GM21367 (cell line): ENCODE measurements around the gene CASP7.

Experiments
- ATAC-seq: cut with Tn5 transposase; IDR thresholded peaks from one replicate; pipeline ENCODE4 v1.9.1; 2021; ENCODE audit not compliant: unreplicated experiment

Gene CASP7

DNA sequence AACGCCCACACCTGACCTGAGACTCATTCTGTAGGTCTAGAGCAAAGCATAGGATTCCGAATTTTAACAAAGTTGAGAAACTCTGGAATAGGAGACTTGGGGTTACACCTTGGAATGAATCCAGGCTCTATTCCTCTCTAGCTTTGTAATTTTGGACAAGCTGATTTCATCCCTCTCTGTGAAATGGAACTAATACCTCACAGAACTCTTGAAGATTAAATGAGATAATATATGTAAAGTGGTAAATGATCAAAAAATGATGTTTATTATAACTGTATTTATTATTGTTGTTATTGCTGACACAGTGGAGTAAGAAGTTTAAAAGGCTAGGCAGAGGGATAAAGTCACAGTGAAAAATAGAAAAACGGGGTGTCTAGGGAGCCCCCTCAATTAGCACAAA lies 32.3 kb downstream of the CASP7 start:
- ATAC-seq: no peak

DNA sequence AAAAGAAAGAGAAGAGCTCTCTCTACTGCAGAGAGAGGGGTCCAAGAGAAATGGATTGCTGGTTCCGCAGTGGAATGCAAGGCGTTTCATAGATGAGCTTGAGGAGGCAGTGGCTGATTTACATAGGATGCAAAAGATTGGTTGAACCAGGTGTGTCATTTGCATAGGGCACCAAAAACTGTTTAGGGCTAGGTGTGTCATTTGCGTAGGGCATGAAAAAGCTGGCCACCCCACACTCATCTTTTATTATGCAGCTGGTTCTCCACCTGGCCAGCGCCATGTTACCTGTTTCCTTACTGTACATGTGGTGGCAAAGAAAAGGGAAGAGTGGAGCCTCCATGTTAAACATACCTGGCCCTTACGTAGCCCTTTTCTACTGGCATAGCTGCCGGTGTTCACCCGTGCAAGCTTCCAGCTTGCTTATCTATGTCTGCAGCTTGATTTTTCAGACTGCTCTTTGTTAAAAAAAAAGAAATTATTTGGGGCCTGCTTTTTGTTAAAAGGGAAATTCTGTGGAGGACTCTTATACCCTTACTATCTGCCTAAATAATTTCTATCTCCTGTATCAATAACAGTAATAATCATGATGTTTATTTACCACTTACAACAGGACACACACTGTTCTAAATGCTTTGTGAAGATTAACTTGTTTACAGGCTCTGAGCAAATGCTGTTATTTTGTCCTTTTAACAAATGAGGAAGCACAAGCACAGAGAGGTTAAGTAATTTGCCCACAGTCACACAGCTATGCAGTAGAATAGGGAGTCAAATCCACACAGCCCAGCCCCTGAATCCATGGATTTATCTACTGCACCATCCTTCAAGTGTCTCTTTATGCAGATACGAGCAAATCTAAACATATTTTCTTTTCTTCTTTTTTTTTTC lies 33.3 kb downstream of the CASP7 start:
- no peak for ATAC-seq

DNA sequence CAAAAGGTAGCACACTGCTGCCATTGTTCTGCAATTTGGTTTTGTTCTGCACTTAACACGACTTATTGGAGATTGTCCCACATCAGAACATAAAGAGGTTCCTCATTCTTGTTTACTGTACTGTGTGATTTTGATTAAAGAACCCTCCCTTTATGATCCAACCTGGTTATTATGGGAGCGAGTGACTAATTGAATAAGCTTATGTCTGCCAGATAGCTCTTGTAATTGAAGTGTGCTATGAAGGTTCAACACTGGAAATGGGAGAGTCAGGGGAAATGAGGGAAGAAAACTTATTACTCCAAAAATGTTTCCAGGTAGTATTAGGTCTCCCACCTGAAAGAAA lies 33.9 kb downstream of the CASP7 start:
- ATAC-seq: no peak

- no peak for ATAC-seq
These were observed 36.6 kb downstream of the CASP7 start for GRCh38 chr10:113716109-113716910.

GRCh38 chr10:113718969-113719822 lies 39.5 kb downstream of the CASP7 start:
- ATAC-seq: no peak

DNA sequence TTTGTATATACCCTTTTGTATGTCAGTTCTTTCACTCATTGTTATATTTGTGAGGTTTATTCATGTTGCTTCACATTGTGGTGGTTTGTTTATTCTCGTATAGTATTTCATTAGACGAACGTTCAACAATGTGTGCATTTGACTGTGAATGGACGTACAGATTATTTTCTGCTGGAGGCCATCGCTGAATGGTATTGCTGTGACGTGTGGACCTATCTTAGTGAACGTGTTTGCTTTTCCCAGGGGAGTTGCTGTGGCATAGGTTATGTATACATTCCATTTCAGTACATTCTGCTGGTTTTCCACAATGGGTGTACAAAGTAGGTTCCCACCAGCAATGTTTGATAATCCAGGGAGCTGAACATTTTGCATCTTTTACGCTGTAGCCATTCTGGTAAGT lies 40.7 kb downstream of the CASP7 start:
- no peak for ATAC-seq

- ATAC-seq: no peak
These were observed 52.6 kb downstream of the CASP7 start for GRCh38 chr10:113732160-113732881.

- no peak for ATAC-seq
These were observed 53.3 kb downstream of the CASP7 start for GRCh38 chr10:113732966-113733365.

DNA sequence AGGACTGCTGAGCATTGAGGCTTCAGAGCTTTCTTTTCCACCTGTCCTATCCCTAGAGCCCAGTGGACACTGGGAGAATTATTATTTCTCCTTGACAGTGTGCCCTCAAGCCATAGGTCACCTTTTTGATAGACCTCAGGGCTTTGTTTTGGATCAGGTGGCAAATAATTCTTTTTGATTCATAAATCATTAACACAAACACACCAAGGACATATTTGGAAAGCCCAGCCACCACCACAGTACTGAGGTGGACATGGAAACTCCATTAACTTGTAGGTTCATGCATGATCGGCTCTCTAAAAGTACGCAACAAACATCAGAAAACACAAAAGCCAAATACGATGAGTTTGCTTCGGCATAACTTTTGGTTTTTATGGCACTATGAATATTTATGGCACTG lies 53.9 kb downstream of the CASP7 start:
- no peak for ATAC-seq

DNA sequence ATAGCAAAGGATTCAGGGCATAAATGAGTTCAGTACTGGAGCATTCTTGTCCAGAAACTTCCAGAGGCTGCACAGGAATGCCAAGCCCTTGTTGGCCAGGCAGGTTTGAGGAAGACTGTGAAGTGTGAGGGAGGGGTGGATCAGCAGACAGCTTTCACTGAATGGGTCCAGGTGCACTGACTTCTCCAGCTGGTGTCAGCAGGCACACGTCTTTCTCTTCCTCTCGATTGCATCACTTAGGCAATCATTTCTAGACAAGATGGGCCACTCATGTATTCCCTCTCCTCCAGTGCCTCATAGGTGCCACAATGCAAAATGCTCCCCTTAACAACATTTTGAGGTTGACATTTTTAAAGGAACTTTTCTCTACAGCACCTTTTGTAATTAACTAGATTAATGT lies 56.2 kb downstream of the CASP7 start:
- no peak for ATAC-seq

DNA sequence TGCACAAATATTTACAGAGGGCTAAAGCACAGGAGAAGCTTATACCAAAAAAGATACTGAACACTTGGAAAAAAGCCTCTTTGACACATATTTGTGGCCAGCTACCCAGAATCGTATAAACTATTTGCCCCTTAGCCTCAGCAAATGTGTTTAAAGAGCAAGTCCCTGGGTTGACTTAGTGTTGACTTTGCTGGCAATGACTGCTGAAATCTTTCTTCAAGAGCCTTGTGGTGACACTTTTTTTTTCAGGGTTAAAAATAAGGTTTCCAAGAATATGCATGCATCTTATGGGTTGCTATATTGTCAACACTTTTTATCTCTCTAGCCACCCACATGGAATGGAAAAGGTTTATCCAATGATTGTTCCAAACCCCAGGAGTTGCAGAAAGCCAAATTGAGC lies 56.9 kb downstream of the CASP7 start:
- ATAC-seq: no peak

- no peak for ATAC-seq
These were observed 59.3 kb downstream of the CASP7 start for GRCh38 chr10:113739031-113739430.

GRCh38 chr10:113739577-113739976 lies 59.9 kb downstream of the CASP7 start:
- no peak for ATAC-seq

DNA sequence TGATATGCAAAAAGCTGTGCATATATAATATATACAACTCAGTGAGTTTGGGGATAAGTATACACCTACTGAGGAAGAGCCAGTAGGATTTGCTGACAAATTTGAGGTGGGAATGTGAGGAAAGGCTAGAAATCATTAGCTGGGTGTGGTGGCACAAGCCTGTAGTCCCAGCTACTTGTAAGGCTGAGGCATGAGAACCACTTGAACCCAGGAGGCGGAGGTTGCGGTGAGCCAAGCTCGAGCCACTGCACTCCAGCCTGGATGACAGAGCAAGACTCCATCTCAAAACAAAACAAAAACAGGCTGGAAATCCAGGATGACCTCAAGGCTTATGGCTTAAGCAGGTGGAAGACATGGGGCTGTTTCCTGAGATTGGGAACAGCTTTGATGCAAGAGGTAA lies 61.1 kb downstream of the CASP7 start:
- no peak for ATAC-seq

GRCh38 chr10:113742466-113742865 lies 62.8 kb downstream of the CASP7 start:
- no peak for ATAC-seq

DNA sequence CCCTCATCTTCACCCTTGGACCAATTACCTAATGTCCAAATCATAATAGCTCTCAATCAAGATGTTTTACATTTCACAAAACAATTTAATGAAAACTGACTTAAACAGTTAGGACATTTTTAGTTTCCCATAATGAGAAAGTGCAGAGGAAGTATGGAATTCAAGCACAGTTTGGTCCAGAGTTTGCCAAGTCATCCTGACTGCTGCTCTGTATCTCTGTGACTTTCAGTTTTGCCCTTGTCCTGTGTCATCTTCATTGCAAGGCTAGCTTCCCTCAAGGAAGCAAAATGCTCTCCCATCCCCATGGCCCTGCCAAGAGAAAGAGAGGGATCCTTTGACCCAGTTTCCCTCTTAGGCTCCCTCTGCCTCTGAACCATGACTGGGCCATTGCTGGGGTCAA lies 63.9 kb downstream of the CASP7 start:
- no peak for ATAC-seq

DNA sequence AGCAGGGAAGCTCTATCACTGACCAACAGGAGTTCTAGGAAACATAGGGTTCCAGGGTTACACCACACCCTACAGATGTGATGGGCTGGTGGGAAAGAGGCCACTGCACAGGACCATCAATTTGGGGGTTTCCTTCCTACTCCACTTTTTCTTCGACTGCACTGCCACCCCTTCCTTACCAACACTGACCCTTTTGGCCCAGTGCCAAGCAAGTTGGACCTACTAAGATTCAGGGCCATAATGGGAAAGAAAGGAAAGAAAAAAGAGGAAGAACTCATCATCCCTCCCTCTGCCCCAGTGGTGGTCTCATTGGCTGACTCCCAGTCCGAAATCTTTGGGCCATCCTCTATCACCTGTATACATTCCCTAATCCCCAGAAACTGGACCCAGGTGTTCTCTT lies 65.7 kb downstream of the CASP7 start:
- ATAC-seq: no peak

DNA sequence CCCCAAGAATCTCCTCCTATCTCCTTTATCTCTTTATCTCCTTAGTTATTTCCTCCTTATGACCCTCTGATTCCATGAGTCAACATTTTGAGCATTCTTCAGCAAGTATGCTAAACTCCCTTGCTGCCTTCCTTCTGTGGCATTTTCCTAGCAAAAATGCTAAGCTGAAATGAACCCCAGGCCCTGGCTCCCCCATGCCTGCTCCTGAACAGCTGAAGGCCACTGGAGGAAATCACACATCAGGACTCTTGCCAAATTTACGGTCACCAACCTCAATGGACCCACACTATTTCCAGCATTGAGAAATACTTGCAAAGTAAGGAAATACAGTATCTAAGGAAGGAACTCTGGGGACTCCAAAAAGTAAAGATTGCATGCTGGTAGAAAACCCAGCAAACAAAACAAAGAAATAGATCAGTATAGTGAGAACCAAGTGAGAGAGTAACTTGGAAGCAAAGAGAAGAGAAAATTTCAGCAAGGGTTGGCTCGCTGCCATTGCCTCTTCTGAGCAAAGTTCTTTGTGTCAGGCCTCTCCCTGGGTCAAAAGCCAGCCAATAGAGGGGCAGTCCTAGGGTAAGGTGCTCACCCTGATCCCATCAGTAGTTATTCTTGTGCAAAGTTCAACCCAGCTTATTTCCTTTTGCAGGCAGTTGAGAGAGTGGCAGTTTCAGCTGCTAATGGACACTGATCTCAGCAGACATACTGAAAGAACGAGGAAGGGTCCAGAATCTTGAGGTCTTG lies 66.7 kb downstream of the CASP7 start:
- no peak for ATAC-seq

- ATAC-seq: no peak
These were observed 71.5 kb downstream of the CASP7 start, which contains the start of gene PLEKHS1 for GRCh38 chr10:113751181-113751732. Gene PLEKHS1 (plus strand): TSS chr10:113751682. CDS start chr10:113755278, 3,596 bp downstream.

DNA sequence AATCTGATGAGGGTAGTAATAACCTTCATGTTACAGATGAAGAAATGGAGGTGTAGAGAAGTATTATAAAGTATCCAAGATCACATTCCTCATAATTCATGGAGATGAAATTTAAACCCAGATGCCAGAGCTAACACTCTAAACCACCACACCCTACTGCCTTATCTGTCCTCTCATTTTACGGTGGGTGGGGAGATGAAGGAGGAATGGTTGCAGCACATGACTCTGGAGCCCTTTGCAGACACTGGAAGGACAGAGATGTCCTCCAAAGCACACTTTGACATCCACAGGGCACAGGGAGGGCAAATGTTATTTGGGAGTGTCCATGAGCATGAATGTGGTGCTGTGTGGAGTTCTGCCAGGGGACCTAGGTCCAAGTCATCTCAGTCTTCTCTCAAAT lies 72.8 kb downstream of the CASP7 start:
- ATAC-seq: no peak
